Left lung (tissue), 10 donors: ENCODE data around the gene NFIX. TPM values are rescaled to one million over a fixed set of nuclear protein-coding genes. Genes with fewer than 3 reads are reported as not detected.

Source experiments
- ATAC-seq: fragments of 200-7000 bp; cut with Tn5 transposase; one replicate; pipeline ENCODE4 v1.9.1; 2020; ENCODE audit warnings: moderate library complexity
- DNase-seq, 4 donors: peaks; one replicate each; pipeline ENCODE4 v3.0.0-alpha.2; 2013 to 2020
- H3K27ac ChIP-seq, 2 donors: fragments of 200-600 bp; sonication (generic) in 1 of 2; one replicate each; pipeline versions ENCODE4 v1.5.0 to v1.8.0; 2020 to 2021
- H3K27me3 ChIP-seq, 2 donors: fragments of 200-600 bp; sonication (generic) in 1 of 2; one replicate each; pipeline versions ENCODE4 v1.5.0 to v1.8.0; 2020 to 2021
- H3K36me3 ChIP-seq, 2 donors: fragments of 200-600 bp; sonication (generic) in 1 of 2; one replicate each; pipeline versions ENCODE4 v1.5.0 to v1.8.0; 2020 to 2021
- H3K4me1 ChIP-seq, 2 donors: fragments of 200-600 bp; one replicate each; pipeline ENCODE4 v1.8.0; 2021
- H3K4me3 ChIP-seq, 2 donors: fragments of 200-600 bp; sonication (generic) in 1 of 2; one replicate each; pipeline versions ENCODE4 v1.5.0 to v1.8.0; 2020 to 2021; ENCODE audit warnings: mild to moderate bottlenecking in 1 of 2
- H3K9me3 ChIP-seq, 2 donors: fragments of 200-600 bp; sonication (generic) in 1 of 2; one replicate each; pipeline versions ENCODE4 v1.5.0 to v1.8.0; 2020 to 2021
- intact Hi-C, 2 donors: fragments of 100-400 bp; cut with DNase I; formaldehyde crosslinking; loops; one replicate each; pipeline versions ENCODE4 v1.11.2 to v1.14.2; 2022
- polyA plus RNA-seq, 6 donors: library from polyadenylated mRNA; unstranded; fragments of 120-200 nt; gene quantifications; one replicate each; pipeline ENCODE4 v1.2.1, GENCODE V29; 2013; ENCODE audit not compliant: insufficient read length in 6 of 6
- total RNA-seq, 2 donors: library from RNA; stranded (reverse); fragmentation: NEBNext Ultra II Directional; extraction: Animal tissue kit (Norgen Biotek cat#: 25700); gene quantifications; one replicate each; pipeline ENCODE4 v1.2.1, GENCODE V29; 2021
- TF ChIP-seq, protein P1 (sequence below), 2 donors: fragments of 200-600 bp; sonication (generic) in 1 of 2; IDR thresholded peaks; one replicate each; pipeline versions ENCODE4 v1.5.0 to v1.8.0; 2021; ENCODE audit warnings: antibody characterized with exemption in 2 of 2
- donor health status: DM: no; HTN: yes; CAD: no.
- donor health status: DM: no; HTN: no; CAD: no.

Gene NFIX
- total and polyA plus RNA-seq, 8 donors, result 92.6 to 237 (median 123) TPM

DNA sequence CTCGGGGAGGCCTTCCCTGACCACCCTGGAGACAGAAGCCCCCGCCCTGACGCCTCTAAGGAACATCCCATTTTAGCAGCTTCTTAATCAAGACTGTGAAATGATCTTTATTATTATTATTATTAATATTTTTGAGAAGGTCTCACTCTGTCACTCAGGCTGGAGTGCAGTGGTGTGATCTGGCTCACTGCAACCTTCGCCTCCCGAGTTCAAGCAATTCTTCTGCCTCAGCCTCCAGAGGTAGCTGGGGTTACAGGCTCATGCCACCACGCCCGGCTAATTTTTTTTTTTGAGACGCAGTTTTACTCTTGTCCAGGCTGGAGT lies 29.5 kb upstream of the NFIX start:
- ATAC-seq (no peak), DNase-seq (no peak)
- intact Hi-C loops, result loop anchor here in 1 of 2 donors (10.0 kb wide), 1 partner anchor 81 kb away; the partner anchor contains the start of genes DNASE2 and KLF1
- TF ChIP-seq, protein P1, sequence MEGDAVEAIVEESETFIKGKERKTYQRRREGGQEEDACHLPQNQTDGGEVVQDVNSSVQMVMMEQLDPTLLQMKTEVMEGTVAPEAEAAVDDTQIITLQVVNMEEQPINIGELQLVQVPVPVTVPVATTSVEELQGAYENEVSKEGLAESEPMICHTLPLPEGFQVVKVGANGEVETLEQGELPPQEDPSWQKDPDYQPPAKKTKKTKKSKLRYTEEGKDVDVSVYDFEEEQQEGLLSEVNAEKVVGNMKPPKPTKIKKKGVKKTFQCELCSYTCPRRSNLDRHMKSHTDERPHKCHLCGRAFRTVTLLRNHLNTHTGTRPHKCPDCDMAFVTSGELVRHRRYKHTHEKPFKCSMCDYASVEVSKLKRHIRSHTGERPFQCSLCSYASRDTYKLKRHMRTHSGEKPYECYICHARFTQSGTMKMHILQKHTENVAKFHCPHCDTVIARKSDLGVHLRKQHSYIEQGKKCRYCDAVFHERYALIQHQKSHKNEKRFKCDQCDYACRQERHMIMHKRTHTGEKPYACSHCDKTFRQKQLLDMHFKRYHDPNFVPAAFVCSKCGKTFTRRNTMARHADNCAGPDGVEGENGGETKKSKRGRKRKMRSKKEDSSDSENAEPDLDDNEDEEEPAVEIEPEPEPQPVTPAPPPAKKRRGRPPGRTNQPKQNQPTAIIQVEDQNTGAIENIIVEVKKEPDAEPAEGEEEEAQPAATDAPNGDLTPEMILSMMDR (IDR thresholded peaks at IDR 0.05), result no peak
- Histone ChIP-seq H3K27me3 (no peaks in the 10 kb centered on the region), H3K9me3 (no peaks in the 10 kb centered on the region), H3K36me3 (no peaks in the 10 kb centered on the region), H3K27ac (no peak overlapping the region), H3K4me3 (peak overlapping the region in 1 of 2 donors; percentile 42), H3K4me1 (peaks cover 0 to 10% of the 10 kb centered on the region in 2 donors)

DNA sequence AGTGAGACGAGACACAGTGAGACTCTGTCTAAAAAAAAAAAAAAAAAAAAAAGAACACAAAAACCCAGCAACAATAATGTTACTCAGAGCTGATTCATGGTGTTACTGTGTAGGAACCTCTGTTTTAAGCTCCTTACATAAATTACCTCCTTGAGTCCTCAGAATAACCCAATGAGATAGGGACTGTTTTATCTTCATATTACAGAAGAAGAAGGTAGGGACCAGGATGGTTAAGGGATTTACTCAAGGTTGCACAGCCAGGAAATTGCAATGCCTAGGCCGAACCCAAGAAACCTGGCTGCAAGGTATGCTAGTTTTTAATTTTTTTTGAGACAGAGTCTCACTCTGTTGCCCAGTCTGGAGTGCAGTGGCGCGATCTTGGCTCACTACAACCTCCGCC lies 27.4 kb upstream of the NFIX start:
- no peaks in the 10 kb centered on the region for H3K36me3 ChIP-seq
- no peak overlapping the region for H3K27ac ChIP-seq
- H3K4me1 ChIP-seq, result peaks cover 0 to 10% of the 10 kb centered on the region in 2 donors
- H3K9me3 ChIP-seq, result no peaks in the 10 kb centered on the region
- no peaks in the 10 kb centered on the region for H3K27me3 ChIP-seq
- no peak overlapping the region for H3K4me3 ChIP-seq
- intact Hi-C loops, result loop anchor here in 1 of 2 donors (10.0 kb wide), 1 partner anchor 83 kb away; the partner anchor contains the start of genes DNASE2 and KLF1
- ATAC-seq (no peak), DNase-seq (no peak)
- TF ChIP-seq, protein P1 (IDR thresholded peaks at IDR 0.05), result no peak

DNA sequence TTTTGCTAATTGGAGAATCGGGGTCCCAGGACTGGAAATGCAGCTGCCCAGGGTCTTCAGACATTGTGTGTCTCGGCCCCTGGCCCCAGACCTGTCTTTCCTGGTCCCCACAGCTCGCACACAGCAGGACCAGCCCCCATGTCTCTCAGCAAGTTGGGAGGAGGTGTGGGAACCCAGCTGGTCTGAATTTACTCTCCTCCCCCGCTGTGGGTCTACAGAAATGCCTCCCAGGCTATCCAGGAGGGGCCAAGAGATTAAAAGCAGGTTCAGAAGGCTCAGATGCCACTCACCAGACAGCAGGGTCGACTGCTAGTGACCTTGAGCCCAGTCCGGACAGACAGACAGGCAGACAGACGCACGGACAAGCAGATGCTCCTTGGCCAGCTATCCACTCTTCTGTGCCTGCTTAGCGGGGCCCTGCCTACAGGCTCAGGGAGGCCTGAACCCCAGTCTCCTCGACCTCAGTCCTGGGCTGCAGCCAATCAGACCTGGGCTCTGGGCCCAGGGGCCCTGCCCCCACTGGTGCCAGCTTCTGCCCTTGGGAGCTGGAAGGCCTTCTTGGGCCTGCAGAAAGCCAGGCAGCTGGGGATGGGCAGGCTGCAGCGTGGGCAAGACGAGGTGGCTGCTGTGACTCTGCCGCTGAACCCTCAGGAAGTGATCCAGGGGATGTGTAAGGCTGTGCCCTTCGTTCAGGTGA lies 25.8 kb upstream of the NFIX start, which contains the start of gene DAND5:
Gene DAND5, plus strand, starts transcription at position 285 of the 697 bp plus-strand sequence. Its CDS starts 85 bp downstream, at position 370.
- ATAC-seq, result no peak
- TF ChIP-seq, protein P1 (IDR thresholded peaks at IDR 0.05), result no peak
- Histone ChIP-seq H3K27me3 (no peaks in the 10 kb centered on the region), H3K4me3 (no peak within 1 kb of the TSS), H3K4me1 (peaks cover 0 to 10% of the 10 kb centered on the region in 2 donors), H3K36me3 (no peaks in the 10 kb centered on the region), H3K9me3 (no peaks in the 10 kb centered on the region), H3K27ac (no peak within 1 kb of the TSS)
- intact Hi-C loops, result loop anchor here in 1 of 2 donors (10.0 kb wide), 1 partner anchor 85 kb away; the partner anchor contains the start of genes DNASE2 and KLF1
- DNase-seq, result no peak

DNA sequence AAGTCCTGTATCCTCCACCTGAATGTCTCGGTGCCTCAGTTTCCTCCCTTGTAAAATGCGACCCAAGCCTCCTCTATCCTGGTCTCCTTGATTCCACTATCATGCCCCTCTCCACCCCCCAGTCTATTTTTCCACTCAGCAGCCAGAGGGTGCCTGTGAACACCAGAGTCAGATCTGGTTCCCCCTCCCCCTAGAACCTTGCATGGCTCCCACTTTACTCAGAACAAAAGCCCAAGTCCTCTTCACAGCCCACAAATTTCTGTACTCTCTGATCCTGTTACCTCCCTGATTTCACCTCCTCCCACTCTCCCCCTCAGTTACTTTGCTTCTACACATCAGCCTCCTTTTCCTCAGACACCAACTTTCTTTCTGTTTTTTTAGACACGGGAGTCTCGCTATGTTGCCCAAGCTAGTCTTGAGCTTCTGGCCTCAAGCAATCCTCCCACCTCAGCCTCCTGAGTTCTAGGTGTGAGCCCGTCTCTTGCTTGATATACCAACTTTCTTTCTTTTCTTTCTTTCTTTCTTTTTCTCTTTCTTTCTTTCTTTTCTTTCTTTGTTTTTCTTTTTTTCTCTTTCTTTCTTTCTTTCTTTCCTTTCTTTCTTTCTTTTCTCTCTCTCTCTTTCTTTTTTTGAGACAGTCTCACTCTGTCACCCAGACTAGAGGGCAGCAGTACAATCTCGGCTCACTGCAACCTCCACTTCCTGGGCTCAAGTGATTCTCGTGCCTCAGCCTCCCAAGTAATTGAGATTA lies 25.0 kb upstream of the NFIX start:
- TF ChIP-seq, protein P1 (IDR thresholded peaks at IDR 0.05), result no peak
- Histone ChIP-seq H3K27me3 (no peaks in the 10 kb centered on the region), H3K36me3 (no peaks in the 10 kb centered on the region), H3K4me1 (peaks cover 0 to 5% of the 10 kb centered on the region in 2 donors), H3K27ac (no peak overlapping the region), H3K4me3 (no peak overlapping the region), H3K9me3 (no peaks in the 10 kb centered on the region)
- intact Hi-C loops, result loop anchor here in 1 of 2 donors (10.0 kb wide), 1 partner anchor 295 kb away; no protein-coding TSS in a partner anchor
- DNase-seq (no peak), ATAC-seq (no peak)

DNA sequence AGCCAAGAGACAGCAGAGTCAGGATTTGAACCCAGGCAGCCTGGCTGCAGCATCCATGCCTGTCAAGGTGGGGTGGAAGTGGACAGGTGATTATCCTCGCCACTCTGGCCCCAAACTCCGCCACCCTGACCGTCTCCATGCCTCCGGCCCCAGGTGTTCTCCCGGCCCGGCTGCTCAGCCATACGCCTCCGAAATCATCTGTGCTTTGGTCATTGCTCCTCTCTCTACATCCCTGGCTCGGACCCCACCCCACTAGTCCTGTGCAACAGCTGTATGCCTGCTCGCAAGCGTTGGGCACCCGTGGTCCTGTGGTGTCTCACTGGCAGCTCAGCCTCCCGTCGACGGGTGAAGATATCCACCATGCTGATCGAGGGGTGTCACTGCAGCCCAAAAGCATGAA lies 22.0 kb upstream of the NFIX start:
- H3K27me3 ChIP-seq, result no peaks in the 10 kb centered on the region
- H3K4me3 ChIP-seq, result no peak overlapping the region
- H3K27ac ChIP-seq, result no peak overlapping the region
- intact Hi-C loops, result loop anchor here in 1 of 2 donors (10.0 kb wide), 1 partner anchor 292 kb away; no protein-coding TSS in a partner anchor
- H3K36me3 ChIP-seq, result no peaks in the 10 kb centered on the region
- DNase-seq (no peak), ATAC-seq (no peak)
- TF ChIP-seq, protein P1 (IDR thresholded peaks at IDR 0.05), result no peak
- no peaks in the 10 kb centered on the region for H3K9me3 ChIP-seq
- no peaks in the 10 kb centered on the region for H3K4me1 ChIP-seq
